ENCODE data around the gene OR4D9.

OR4D9 gene

DNA sequence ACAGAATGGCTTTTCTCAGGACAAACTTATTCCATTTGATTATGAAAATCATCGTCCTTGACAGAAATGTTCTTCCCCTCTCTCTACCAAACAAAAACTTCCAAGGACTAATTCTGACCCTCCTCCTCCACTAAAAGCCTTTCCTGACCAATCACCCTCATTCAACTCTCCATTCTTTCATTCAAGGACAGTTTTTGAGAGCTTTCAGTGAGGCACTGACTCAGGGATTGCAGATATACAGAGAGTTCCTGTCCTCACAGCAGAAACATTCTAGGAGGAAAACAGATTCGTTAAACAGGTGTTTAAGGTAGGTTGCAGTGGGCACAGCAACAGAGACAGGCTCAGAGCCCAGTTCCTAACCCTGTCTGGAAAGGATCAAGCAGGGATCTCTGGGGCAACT is 41.5 kb downstream of the OR4D9 start:
- no peak overlapping the region for H3K4me2 ChIP-seq (ENCODE audit: low read depth, low read length, poor library complexity, severe bottlenecking)
- H3K4me3 ChIP-seq (ENCODE audit: insufficient read depth, low read length, poor library complexity, severe bottlenecking), result no peak overlapping the region
- no peaks in the 10 kb centered on the region for H3K9me3 ChIP-seq (ENCODE audit: insufficient read depth, low read length)
- no peaks in the 10 kb centered on the region for H3K27me3 ChIP-seq (ENCODE audit: low read length)
- no peaks in the 10 kb centered on the region for H3K79me2 ChIP-seq (ENCODE audit: insufficient read depth, low read length)
- peaks cover 40% of the 10 kb centered on the region for H3F3A ChIP-seq (ENCODE audit: insufficient read depth)
- H3K9me2 ChIP-seq (replicated peaks; ENCODE audit: insufficient read depth, low read length), result no peaks in the 10 kb centered on the region
- H3K9ac ChIP-seq (ENCODE audit: low read length), result no peak overlapping the region
- H3K27ac ChIP-seq (ENCODE audit: low read depth, low read length), result no peak overlapping the region
- no peaks in the 10 kb centered on the region for H4K20me1 ChIP-seq (ENCODE audit: low read depth, low read length)
- TF ChIP-seq, protein P1, sequence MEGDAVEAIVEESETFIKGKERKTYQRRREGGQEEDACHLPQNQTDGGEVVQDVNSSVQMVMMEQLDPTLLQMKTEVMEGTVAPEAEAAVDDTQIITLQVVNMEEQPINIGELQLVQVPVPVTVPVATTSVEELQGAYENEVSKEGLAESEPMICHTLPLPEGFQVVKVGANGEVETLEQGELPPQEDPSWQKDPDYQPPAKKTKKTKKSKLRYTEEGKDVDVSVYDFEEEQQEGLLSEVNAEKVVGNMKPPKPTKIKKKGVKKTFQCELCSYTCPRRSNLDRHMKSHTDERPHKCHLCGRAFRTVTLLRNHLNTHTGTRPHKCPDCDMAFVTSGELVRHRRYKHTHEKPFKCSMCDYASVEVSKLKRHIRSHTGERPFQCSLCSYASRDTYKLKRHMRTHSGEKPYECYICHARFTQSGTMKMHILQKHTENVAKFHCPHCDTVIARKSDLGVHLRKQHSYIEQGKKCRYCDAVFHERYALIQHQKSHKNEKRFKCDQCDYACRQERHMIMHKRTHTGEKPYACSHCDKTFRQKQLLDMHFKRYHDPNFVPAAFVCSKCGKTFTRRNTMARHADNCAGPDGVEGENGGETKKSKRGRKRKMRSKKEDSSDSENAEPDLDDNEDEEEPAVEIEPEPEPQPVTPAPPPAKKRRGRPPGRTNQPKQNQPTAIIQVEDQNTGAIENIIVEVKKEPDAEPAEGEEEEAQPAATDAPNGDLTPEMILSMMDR (IDR thresholded peaks at IDR 0.05; ENCODE audit: insufficient read depth, low read length, poor library complexity, severe bottlenecking), result no peak
- no peak for TF ChIP-seq EZH2phosphoT487 (conservative IDR thresholded peaks at IDR 0.05; ENCODE audit: low read length)
- no peak overlapping the region for H2AFZ ChIP-seq (ENCODE audit: low read depth, low read length, severe bottlenecking)
- H3K36me3 ChIP-seq (ENCODE audit: low read length), result no peaks in the 10 kb centered on the region

GRCh38 chr11:59553323-59553722 is 42.0 kb downstream of the OR4D9 start:
- H3K4me2 ChIP-seq (ENCODE audit: low read depth, low read length, poor library complexity, severe bottlenecking), result no peak overlapping the region

DNA sequence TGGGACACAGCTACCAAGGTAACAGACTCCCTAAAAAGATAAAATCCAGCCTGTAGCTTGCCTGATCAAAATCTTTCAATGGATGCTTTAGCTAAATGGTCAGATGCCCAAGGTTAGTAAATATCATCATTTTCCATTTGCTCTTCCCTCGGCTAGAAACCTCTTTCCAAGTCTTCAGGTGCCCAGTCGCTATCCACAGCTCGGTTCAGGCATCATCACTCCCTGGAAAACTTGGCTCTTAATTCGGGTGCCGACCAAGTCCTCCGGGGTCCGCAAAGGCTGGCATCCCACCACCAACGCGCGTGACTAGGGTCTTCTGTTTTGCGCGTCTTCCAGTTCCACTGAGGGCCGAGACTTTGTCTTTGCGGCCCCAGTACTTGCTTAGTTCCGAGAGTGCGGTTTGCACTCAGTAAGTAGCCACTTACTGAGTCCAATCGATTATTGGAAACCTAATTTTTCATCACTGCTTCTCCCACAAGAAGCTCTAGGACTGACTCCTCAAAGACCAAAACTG is 44.3 kb downstream of the OR4D9 start:
- H3K27ac ChIP-seq (ENCODE audit: low read depth, low read length), result no peak overlapping the region
- H4K20me1 ChIP-seq (ENCODE audit: low read depth, low read length), result no peaks in the 10 kb centered on the region
- H3K79me2 ChIP-seq (ENCODE audit: insufficient read depth, low read length), result no peaks in the 10 kb centered on the region
- peak overlapping the region; percentile 39 for H3K4me2 ChIP-seq (ENCODE audit: low read depth, low read length, poor library complexity, severe bottlenecking)
- TF ChIP-seq, protein P1 (IDR thresholded peaks at IDR 0.05; ENCODE audit: insufficient read depth, low read length, poor library complexity, severe bottlenecking), result no peak
- TF ChIP-seq EZH2phosphoT487 (conservative IDR thresholded peaks at IDR 0.05; ENCODE audit: low read length), result no peak
- no peaks in the 10 kb centered on the region for H3K9me3 ChIP-seq (ENCODE audit: insufficient read depth, low read length)
- H3K9ac ChIP-seq (ENCODE audit: low read length), result no peak overlapping the region
- H2AFZ ChIP-seq (ENCODE audit: low read depth, low read length, severe bottlenecking), result no peak overlapping the region
- no peak overlapping the region for H3K4me3 ChIP-seq (ENCODE audit: insufficient read depth, low read length, poor library complexity, severe bottlenecking)
- H3K27me3 ChIP-seq (ENCODE audit: low read length), result no peaks in the 10 kb centered on the region
- no peaks in the 10 kb centered on the region for H3K9me2 ChIP-seq (replicated peaks; ENCODE audit: insufficient read depth, low read length)
- peaks cover 27% of the 10 kb centered on the region for H3F3A ChIP-seq (ENCODE audit: insufficient read depth)
- H3K36me3 ChIP-seq (ENCODE audit: low read length), result no peaks in the 10 kb centered on the region

More at GRCh38 chr11:59553323-59553722, 42.0 kb downstream of the OR4D9 start:
- Histone ChIP-seq H3K9me2 (replicated peaks; ENCODE audit: insufficient read depth, low read length) (no peaks in the 10 kb centered on the region), H3K9ac (ENCODE audit: low read length) (no peak overlapping the region), H3K79me2 (ENCODE audit: insufficient read depth, low read length) (no peaks in the 10 kb centered on the region), H3K27ac (ENCODE audit: low read depth, low read length) (no peak overlapping the region), H3K36me3 (ENCODE audit: low read length) (no peaks in the 10 kb centered on the region), H4K20me1 (ENCODE audit: low read depth, low read length) (no peaks in the 10 kb centered on the region), H3K9me3 (ENCODE audit: insufficient read depth, low read length) (no peaks in the 10 kb centered on the region), H2AFZ (ENCODE audit: low read depth, low read length, severe bottlenecking) (no peak overlapping the region), H3F3A (ENCODE audit: insufficient read depth) (peaks cover 40% of the 10 kb centered on the region), H3K4me3 (ENCODE audit: insufficient read depth, low read length, poor library complexity, severe bottlenecking) (no peak overlapping the region), H3K27me3 (ENCODE audit: low read length) (no peaks in the 10 kb centered on the region)
- TF ChIP-seq, protein P1 (IDR thresholded peaks at IDR 0.05; ENCODE audit: insufficient read depth, low read length, poor library complexity, severe bottlenecking), result no peak
- no peak for TF ChIP-seq EZH2phosphoT487 (conservative IDR thresholded peaks at IDR 0.05; ENCODE audit: low read length)
